ENCODE measurements around the gene CD9. TPM values are rescaled to one million over a fixed set of nuclear protein-coding genes. Genes with fewer than 3 reads are reported as not detected.

The CD9 gene
- total RNA-seq, 2 donors from 2014 or later: 66.6 to 91.3 TPM

- TF ChIP-seq POLR2A (IDR thresholded peaks at IDR 0.05): no peak
- no peak for TF ChIP-seq CTCF (IDR thresholded peaks at IDR 0.05)
- H3K27ac ChIP-seq: peak overlapping the region in 2 of 4 donors; percentile 27 to 34
- H3K36me3 ChIP-seq (replicated peaks in 1 of 2; ENCODE audit: insufficient read depth in 1 of 2, low read depth in 2 of 2): no peaks in the 10 kb centered on the region
- no peak overlapping the region for H3K4me3 ChIP-seq
- no peak for DNase-seq
- peaks cover 26% of the 10 kb centered on the region for H3K4me1 ChIP-seq
- no peak for ATAC-seq
- intact Hi-C loops (cut with DNase I): loop anchor here (5.0 kb wide), 1 partner anchor 71 kb away; the partner anchor contains the start of gene CD9
- H3K9me3 ChIP-seq: no peaks in the 10 kb centered on the region
- H3K27me3 ChIP-seq: no peaks in the 10 kb centered on the region
- 64% methylated on average over 4 of the region's 4 CpGs; no CpG with 5 or more reads in 1 of the 2 donors for WGBS, 2 donors
These were observed 73.0 kb downstream of the CD9 start for GRCh38 chr12:6273205-6273540.

GRCh38 chr12:6273541-6274230 lies 73.5 kb downstream of the CD9 start:
- 49 to 75% methylated on average over 3 to 9 of the region's 9 CpGs for WGBS, 2 donors
- DNase-seq (no peak), ATAC-seq (no peak)
- Histone ChIP-seq H3K9me3 (no peaks in the 10 kb centered on the region), H3K4me1 (peaks cover 23% of the 10 kb centered on the region), H3K4me3 (no peak overlapping the region), H3K27ac (no peak overlapping the region), H3K27me3 (no peaks in the 10 kb centered on the region), H3K36me3 (replicated peaks in 1 of 2; ENCODE audit: insufficient read depth in 1 of 2, low read depth in 2 of 2) (no peaks in the 10 kb centered on the region)
- intact Hi-C loops (cut with DNase I): loop anchor here (5.0 kb wide), 1 partner anchor 71 kb away; the partner anchor contains the start of gene CD9
- TF ChIP-seq POLR2A (IDR thresholded peaks at IDR 0.05) (no peak), CTCF (IDR thresholded peaks at IDR 0.05) (no peak)

DNA sequence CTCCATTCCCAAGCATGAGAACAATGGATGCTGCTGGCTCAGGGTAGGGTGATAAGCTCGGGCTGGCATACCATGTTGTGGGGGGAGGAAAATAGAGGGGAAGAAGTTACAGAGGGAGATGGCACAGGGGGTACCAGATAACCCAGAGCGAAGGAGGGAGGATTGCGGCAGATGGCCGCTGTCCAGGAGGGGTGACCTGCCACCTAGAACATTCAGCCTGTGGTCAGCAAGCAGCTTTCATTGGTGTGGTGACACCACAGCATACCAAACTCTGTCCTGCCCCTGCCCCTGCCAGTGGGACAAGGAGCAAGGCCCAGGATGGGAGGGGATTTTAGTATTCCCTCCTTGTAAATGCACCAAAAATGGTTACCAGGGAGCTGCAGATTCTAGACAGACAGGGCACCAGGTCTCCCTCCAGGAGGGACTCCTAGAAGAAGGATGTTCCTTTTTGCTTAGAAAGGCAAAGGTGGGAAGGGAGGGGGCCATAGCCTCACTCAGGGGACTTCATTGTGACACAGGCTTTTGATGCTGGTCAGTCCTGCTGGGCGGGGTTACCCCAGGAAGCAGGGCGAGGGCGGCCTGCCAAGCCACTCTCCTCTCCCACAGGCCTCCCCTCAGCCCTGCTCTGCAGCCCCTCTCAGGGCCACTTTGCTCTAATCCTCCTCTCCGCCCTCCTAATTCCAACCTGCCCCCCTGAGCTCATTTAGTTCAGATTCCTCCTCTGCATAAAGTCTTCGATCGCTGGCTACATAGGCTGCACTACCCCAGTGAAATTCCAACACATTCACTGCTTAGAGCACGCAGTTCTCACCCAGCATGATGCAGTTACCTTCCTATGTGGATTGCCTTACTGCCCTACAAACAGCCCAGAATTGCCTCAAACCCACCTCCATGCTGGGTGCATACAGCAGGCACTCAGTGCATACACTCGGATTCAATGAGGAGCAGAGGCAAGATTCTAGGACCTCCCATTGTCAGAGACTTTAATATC lies 74.3 kb downstream of the CD9 start:
- ATAC-seq (no peak), DNase-seq (no peak)
- no peaks in the 10 kb centered on the region for H3K9me3 ChIP-seq
- no peak overlapping the region for H3K27ac ChIP-seq
- intact Hi-C loops (cut with DNase I): loop anchor here (5.0 kb wide), 1 partner anchor 72 kb away; the partner anchor contains the start of gene CD9
- WGBS, 2 donors: 76 to 83% methylated on average over 12 of the region's 12 CpGs
- no peaks in the 10 kb centered on the region for H3K27me3 ChIP-seq
- no peak overlapping the region for H3K4me3 ChIP-seq
- peaks cover 30% of the 10 kb centered on the region for H3K4me1 ChIP-seq
- TF ChIP-seq POLR2A (IDR thresholded peaks at IDR 0.05) (no peak), CTCF (IDR thresholded peaks at IDR 0.05) (no peak)
- no peaks in the 10 kb centered on the region for H3K36me3 ChIP-seq (replicated peaks in 1 of 2; ENCODE audit: insufficient read depth in 1 of 2, low read depth in 2 of 2)

GRCh38 chr12:6275928-6276887 lies 76.0 kb downstream of the CD9 start:
- intact Hi-C loops (cut with DNase I): no loop called here
- WGBS, 2 donors: 70 to 74% methylated on average over 16 of the region's 16 CpGs

More at GRCh38 chr12:6275928-6276887, 76.0 kb downstream of the CD9 start:
- DNase-seq: no peak
- no peak overlapping the region for H3K27ac ChIP-seq
- H3K4me3 ChIP-seq: no peak overlapping the region
- no peak for ATAC-seq
- H3K4me1 ChIP-seq: peaks cover 42% of the 10 kb centered on the region
- H3K9me3 ChIP-seq: no peaks in the 10 kb centered on the region
- no peaks in the 10 kb centered on the region for H3K27me3 ChIP-seq
- TF ChIP-seq POLR2A (IDR thresholded peaks at IDR 0.05): no peak
- TF ChIP-seq CTCF (IDR thresholded peaks at IDR 0.05): no peak
- no peaks in the 10 kb centered on the region for H3K36me3 ChIP-seq (replicated peaks in 1 of 2; ENCODE audit: insufficient read depth in 1 of 2, low read depth in 2 of 2)
